Esophagus squamous epithelium (tissue), 5 donors: ENCODE measurements around the gene BRD1. TPM values are rescaled to one million over a fixed set of nuclear protein-coding genes. Genes with fewer than 3 reads are reported as not detected.

Source experiments
- DNase-seq: peaks from one replicate; lab custom pipeline; 2025; lab: John Stamatoyannopoulos, UW
- H3K27ac ChIP-seq, 4 donors: fragments of 200-600 bp; sonication (generic); one replicate each; pipeline ENCODE4 v1.5.1; 2016 to 2019; ENCODE audit warnings: mild to moderate bottlenecking in 1 of 4
- H3K27me3 ChIP-seq, 4 donors: fragments of 200-600 bp; sonication (generic); 1 replicate in 3 of 4; 2 replicates in 1 of 4; pipeline versions ENCODE4 v1.5.1 to v1.6.0; 2017 to 2021; ENCODE audit warnings: antibody characterized with exemption in 1 of 4
- H3K36me3 ChIP-seq, 3 donors: fragments of 200-600 bp; sonication (generic); one replicate each; pipeline ENCODE4 v1.5.1; 2016 to 2019
- H3K4me1 ChIP-seq, 3 donors: fragments of 200-600 bp; sonication (generic); one replicate each; pipeline ENCODE4 v1.5.1; 2017 to 2019
- H3K4me3 ChIP-seq, 4 donors: fragments of 200-600 bp; sonication (generic); 1 replicate in 3 of 4; 2 replicates in 1 of 4; pipeline ENCODE4 v1.5.1; 2016 to 2019; ENCODE audit warnings: mild to moderate bottlenecking in 2 of 4, moderate library complexity in 1 of 4
- H3K9me3 ChIP-seq, 3 donors: fragments of 200-600 bp; sonication (generic); one replicate each; pipeline ENCODE4 v1.5.1; 2016 to 2019
- CTCF ChIP-seq, 6 experiments: fragments of 450-650 bp in 4 of 6; fragments of 200-600 bp in 2 of 6; sonication (generic) in 2 of 6; IDR thresholded peaks; one replicate each; pipeline ENCODE4 v1.5.1; 2016 to 2019; ENCODE audit warnings: antibody characterized with exemption in 6 of 6, mild to moderate bottlenecking in 4 of 6, moderate library complexity in 4 of 6
- POLR2A ChIP-seq, 4 donors: fragments of 450-650 bp; IDR thresholded peaks; one replicate each; pipeline ENCODE4 v1.6.1; 2017; ENCODE audit warnings: antibody characterized with exemption in 4 of 4, mild to moderate bottlenecking in 4 of 4, moderate library complexity in 3 of 4
- WGBS, 2 donors: methylation state at CpG; one replicate each; pipeline ENCODE4 v1.1.5; 2018; 5-methylcytosine and 5-hydroxymethylcytosine counted together
- intact Hi-C: fragments of 100-400 bp; cut with DNase I; formaldehyde crosslinking; loops from one replicate; pipeline ENCODE4 v1.15.0; 2022
- total RNA-seq, 4 donors: library from RNA; depleted of rRNA; stranded (reverse); fragments of >200 nt; gene quantifications; one replicate each; pipeline ENCODE4 v1.1.0, GENCODE V29; 2016
- donor health status: DM: yes; HTN: yes; CAD: no.

BRD1 gene
- total RNA-seq, 4 donors from 2014 or later: 17.8 to 37.4 (median 29.9) TPM

DNA sequence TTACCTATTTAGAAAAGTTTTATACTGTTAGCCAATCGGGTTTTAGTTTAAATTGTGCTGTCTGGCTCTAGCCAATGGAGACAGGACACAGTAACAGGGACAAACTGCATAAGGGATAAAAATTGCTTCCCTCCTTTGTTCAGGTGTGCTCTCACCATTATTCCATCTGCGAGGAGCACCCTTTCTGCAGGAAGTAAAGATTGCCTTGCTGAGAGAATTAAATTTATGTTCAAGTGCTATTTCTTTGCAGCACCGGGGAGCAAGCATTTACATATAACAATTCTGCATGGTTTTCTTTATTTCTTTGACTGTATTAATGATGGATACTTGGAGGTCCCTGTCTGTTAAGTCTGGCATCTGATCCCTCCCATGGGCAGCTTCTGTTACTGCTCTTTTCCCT, 80.5 kb downstream of the BRD1 start:
- no peak for DNase-seq
- Histone ChIP-seq H3K27me3 (peaks cover 0 to 48% (median 0%) of the 10 kb centered on the region in 4 donors), H3K27ac (no peak overlapping the region), H3K36me3 (no peaks in the 10 kb centered on the region), H3K4me1 (no peaks in the 10 kb centered on the region), H3K9me3 (peaks cover 0 to 45% (median 20%) of the 10 kb centered on the region in 3 donors), H3K4me3 (no peak overlapping the region)
- WGBS, 2 donors: 84 to 94% methylated on average over 3 of the region's 3 CpGs
- intact Hi-C loops: no loop called here
- TF ChIP-seq CTCF (IDR thresholded peaks at IDR 0.05): no peak
- TF ChIP-seq POLR2A (IDR thresholded peaks at IDR 0.05): no peak

GRCh38 chr22:49746065-49746464, 81.6 kb downstream of the BRD1 start:
- intact Hi-C loops: no loop called here

GRCh38 chr22:49740242-49740641, 87.4 kb downstream of the BRD1 start:
- intact Hi-C loops: no loop called here
- no peak for DNase-seq
- no peaks in the 10 kb centered on the region for H3K4me1 ChIP-seq
- no peak overlapping the region for H3K4me3 ChIP-seq
- H3K27ac ChIP-seq: no peak overlapping the region
- 61 to 63% methylated on average over 6 to 7 of the region's 7 CpGs for WGBS, 2 donors
- H3K27me3 ChIP-seq: peaks cover 0 to 55% (median 0%) of the 10 kb centered on the region in 4 donors
- peaks cover 0 to 17% (median 6%) of the 10 kb centered on the region in 3 donors for H3K9me3 ChIP-seq
- TF ChIP-seq POLR2A (IDR thresholded peaks at IDR 0.05) (no peak), CTCF (IDR thresholded peaks at IDR 0.05) (no peak)
- no peaks in the 10 kb centered on the region for H3K36me3 ChIP-seq

More at GRCh38 chr22:49746065-49746464, 81.6 kb downstream of the BRD1 start:
- peaks cover 0 to 45% (median 20%) of the 10 kb centered on the region in 3 donors for H3K9me3 ChIP-seq
- no peaks in the 10 kb centered on the region for H3K4me1 ChIP-seq
- no peak for DNase-seq
- H3K36me3 ChIP-seq: no peaks in the 10 kb centered on the region
- peaks cover 0 to 40% (median 0%) of the 10 kb centered on the region in 4 donors for H3K27me3 ChIP-seq
- no peak overlapping the region for H3K4me3 ChIP-seq
- 44 to 57% methylated on average over 3 of the region's 3 CpGs for WGBS, 2 donors
- H3K27ac ChIP-seq: no peak overlapping the region
- TF ChIP-seq POLR2A (IDR thresholded peaks at IDR 0.05) (no peak), CTCF (IDR thresholded peaks at IDR 0.05) (no peak)

DNA sequence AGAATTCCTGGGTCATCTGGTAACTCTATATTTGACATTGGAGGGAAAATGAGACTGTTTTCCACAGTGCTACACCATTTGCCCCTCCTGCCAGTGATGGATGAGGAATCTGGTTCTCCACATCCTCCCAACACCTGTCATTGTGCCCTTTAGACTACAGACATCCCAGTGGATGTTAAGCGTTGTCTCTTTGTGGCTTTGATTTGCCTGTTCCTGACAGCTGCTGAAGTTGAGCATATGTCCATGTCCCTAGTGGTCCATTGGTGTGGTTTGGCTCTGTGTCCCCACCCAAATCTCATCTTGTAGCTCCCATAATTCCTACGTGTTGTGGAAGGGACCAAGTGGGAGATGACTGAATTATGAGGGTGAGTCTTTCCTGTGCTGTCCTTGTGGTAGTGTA, 88.5 kb downstream of the BRD1 start:
- H3K4me1 ChIP-seq: no peaks in the 10 kb centered on the region
- no peak for DNase-seq
- no peak overlapping the region for H3K4me3 ChIP-seq
- TF ChIP-seq POLR2A (IDR thresholded peaks at IDR 0.05) (no peak), CTCF (IDR thresholded peaks at IDR 0.05) (no peak)
- H3K9me3 ChIP-seq: peaks cover 0 to 6% (median 6%) of the 10 kb centered on the region in 3 donors
- H3K27ac ChIP-seq: no peak overlapping the region
- H3K27me3 ChIP-seq: peaks cover 0 to 66% (median 0%) of the 10 kb centered on the region in 4 donors
- 50 to 67% methylated on average over 1 to 2 of the region's 2 CpGs for WGBS, 2 donors
- H3K36me3 ChIP-seq: no peaks in the 10 kb centered on the region
- intact Hi-C loops: no loop called here

DNA sequence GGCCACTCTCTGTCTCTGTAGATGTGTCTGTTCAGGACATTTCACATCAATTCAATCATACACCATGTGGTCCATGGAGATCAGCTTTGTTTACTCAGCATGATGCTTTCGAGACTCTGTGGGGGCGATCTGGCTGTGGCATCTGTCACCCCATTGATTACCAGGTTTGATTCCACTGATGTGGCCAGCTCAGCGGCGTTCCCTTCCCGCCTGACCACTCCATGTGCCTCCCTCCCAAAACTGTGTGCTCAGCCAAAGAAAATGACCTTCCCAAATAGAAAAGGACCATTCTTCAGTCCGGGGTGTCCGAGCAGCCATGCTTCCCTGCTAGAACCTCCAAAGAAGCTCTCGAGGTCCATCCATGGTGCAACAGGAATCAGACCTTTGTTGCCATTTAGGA, 89.1 kb downstream of the BRD1 start:
- H3K27ac ChIP-seq: no peak overlapping the region
- peaks cover 0 to 6% (median 4%) of the 10 kb centered on the region in 3 donors for H3K9me3 ChIP-seq
- 76 to 88% methylated on average over 4 to 8 of the region's 8 CpGs for WGBS, 2 donors
- no peak overlapping the region for H3K4me3 ChIP-seq
- DNase-seq: no peak
- intact Hi-C loops: no loop called here
- H3K27me3 ChIP-seq: peaks cover 0 to 72% (median 0%) of the 10 kb centered on the region in 4 donors
- no peaks in the 10 kb centered on the region for H3K36me3 ChIP-seq
- no peak for TF ChIP-seq POLR2A (IDR thresholded peaks at IDR 0.05)
- TF ChIP-seq CTCF (IDR thresholded peaks at IDR 0.05): no peak
- no peaks in the 10 kb centered on the region for H3K4me1 ChIP-seq
